Neuronal stem cell (in vitro differentiated cells): ENCODE measurements around the gene TNNI3.

Experiments
- DNase-seq: peaks from one replicate; pipeline ENCODE4 v3.0.0-alpha.2; 2013; ENCODE audit warnings: low spot score
- H2AFZ ChIP-seq: one replicate; pipeline ENCODE4 v1.6.1; 2013; ENCODE audit warnings: mild to moderate bottlenecking, low read length, inconsistent platforms
- H2AK5ac ChIP-seq: 2 replicates; pipeline ENCODE4 v1.6.1; 2013; ENCODE audit warnings: low read depth, mild to moderate bottlenecking, inconsistent platforms, low read length, moderate library complexity, mixed read lengths
- H2BK120ac ChIP-seq: 2 replicates; pipeline ENCODE4 v1.6.1; 2013; ENCODE audit warnings: low read depth, mild to moderate bottlenecking, inconsistent platforms, low read length, moderate library complexity, mixed read lengths
- H2BK12ac ChIP-seq: one replicate; pipeline ENCODE4 v1.6.1; 2013; ENCODE audit warnings: low read length, inconsistent platforms
- H2BK15ac ChIP-seq: 2 replicates; pipeline ENCODE4 v1.6.1; 2013; ENCODE audit warnings: mild to moderate bottlenecking, low read length, inconsistent platforms, mixed read lengths
- H2BK5ac ChIP-seq: one replicate; pipeline ENCODE4 v1.6.1; 2013; ENCODE audit warnings: inconsistent platforms, mild to moderate bottlenecking, low read length, moderate library complexity
- H3K14ac ChIP-seq: one replicate; pipeline ENCODE4 v1.6.1; 2013; ENCODE audit warnings: low read length, inconsistent platforms
- H3K18ac ChIP-seq: 2 replicates; pipeline ENCODE4 v1.6.1; 2013; ENCODE audit warnings: low read length, inconsistent platforms
- H3K23ac ChIP-seq: 2 replicates; pipeline ENCODE4 v1.6.1; 2013; ENCODE audit warnings: low read depth, mild to moderate bottlenecking, mixed read lengths, low read length, inconsistent platforms; ENCODE audit not compliant: poor library complexity
- H3K27ac ChIP-seq: replicated peaks from 3 replicates; pipeline ENCODE4 v1.5.1; 2013; ENCODE audit warnings: low read length, inconsistent platforms
- H3K27me3 ChIP-seq, 3 experiments: 2 replicates each; pipeline ENCODE4 v1.6.1; 2013; ENCODE audit warnings: low read length in 3 of 3, mild to moderate bottlenecking in 2 of 3, inconsistent platforms in 1 of 3, low read depth in 1 of 3, mixed read lengths in 1 of 3, moderate library complexity in 1 of 3; ENCODE audit not compliant: control insufficient read depth in 3 of 3, insufficient read depth in 3 of 3
- H3K36me3 ChIP-seq, 2 donors: replicated peaks in 1 of 2; 2 replicates each; pipeline ENCODE4 v1.6.1; 2013; ENCODE audit warnings: low read length in 2 of 2; ENCODE audit not compliant: control insufficient read depth in 2 of 2, insufficient read depth in 2 of 2
- H3K4ac ChIP-seq: 2 replicates; pipeline ENCODE4 v1.6.1; 2013; ENCODE audit warnings: inconsistent platforms, mild to moderate bottlenecking, low read length, moderate library complexity
- H3K4me1 ChIP-seq, 2 donors: 1 replicate in 1 of 2; 2 replicates in 1 of 2; pipeline ENCODE4 v1.6.1; 2013; ENCODE audit warnings: low read length in 2 of 2, low read depth in 1 of 2; ENCODE audit not compliant: control insufficient read depth in 2 of 2, insufficient read depth in 1 of 2
- H3K4me2 ChIP-seq: one replicate; pipeline ENCODE4 v1.6.1; 2013; ENCODE audit warnings: mild to moderate bottlenecking, low read length, inconsistent platforms; ENCODE audit not compliant: insufficient read depth, poor library complexity, severe bottlenecking
- H3K4me3 ChIP-seq, 2 donors: 2 replicates each; pipeline ENCODE4 v1.5.1; 2013; ENCODE audit warnings: low read length in 2 of 2, mild to moderate bottlenecking in 2 of 2, inconsistent platforms in 1 of 2, moderate library complexity in 1 of 2
- H3K79me1 ChIP-seq: one replicate; pipeline ENCODE4 v1.6.1; 2013; ENCODE audit warnings: low read depth, mild to moderate bottlenecking, inconsistent platforms, low read length, moderate library complexity
- H3K9ac ChIP-seq: one replicate; pipeline ENCODE4 v1.6.1; 2013; ENCODE audit warnings: mild to moderate bottlenecking, low read depth, low read length, inconsistent platforms; ENCODE audit not compliant: poor library complexity
- H3K9me3 ChIP-seq, 2 donors: replicated peaks in 1 of 2; 2 replicates each; pipeline versions ENCODE3 to v1.6.1; 2013; ENCODE audit warnings: low read length in 2 of 2, mild to moderate bottlenecking in 2 of 2, inconsistent platforms in 1 of 2, low read depth in 1 of 2, mixed read lengths in 1 of 2, moderate library complexity in 1 of 2; ENCODE audit not compliant: control insufficient read depth in 2 of 2, insufficient read depth in 1 of 2
- H4K8ac ChIP-seq: one replicate; pipeline ENCODE4 v1.6.1; 2013; ENCODE audit warnings: low read depth, mild to moderate bottlenecking, inconsistent platforms, low read length, moderate library complexity
- H4K91ac ChIP-seq: one replicate; pipeline ENCODE4 v1.6.1; 2013; ENCODE audit warnings: low read length, low read depth, mild to moderate bottlenecking, inconsistent platforms; ENCODE audit not compliant: poor library complexity
- WGBS, 2 donors: extraction: QIAGEN DNeasy Blood & Tissue Kit; methylation state at CpG; one replicate each; pipeline ENCODE4 v1.1.7; 2013; ENCODE audit warnings: missing lambda C conversion rate in 2 of 2, mixed read lengths in 1 of 2; ENCODE audit not compliant: insufficient read length in 2 of 2, insufficient replicate concordance in 1 of 2; ENCODE audit errors: extremely low coverage in 2 of 2; 5-methylcytosine and 5-hydroxymethylcytosine counted together

Gene TNNI3

GRCh38 chr19:55147545-55148251, 9.8 kb downstream of the TNNI3 start:
- Histone ChIP-seq H3K79me1 (no peaks in the 10 kb centered on the region), H3K27ac (no peak overlapping the region), H3K14ac (no peak overlapping the region), H3K23ac (no peak overlapping the region), H3K18ac (no peak overlapping the region), H2BK15ac (no peak overlapping the region), H3K9me3 (peaks cover 0 to 2% of the 10 kb centered on the region in 2 donors), H3K36me3 (no peaks in the 10 kb centered on the region), H4K8ac (no peak overlapping the region), H2AFZ (no peak overlapping the region), H2BK12ac (no peak overlapping the region), H2BK120ac (no peak overlapping the region), H2AK5ac (no peak overlapping the region), H3K4me1 (peaks cover 8 to 26% of the 10 kb centered on the region in 2 donors), H4K91ac (no peak overlapping the region), H3K4ac (no peak overlapping the region), H2BK5ac (no peak overlapping the region), H3K27me3 (peaks cover 0 to 55% (median 2%) of the 10 kb centered on the region in 3 experiments), H3K4me2 (no peak overlapping the region), H3K9ac (peak overlapping the region; percentile 3), H3K4me3 (no peak overlapping the region)
- WGBS, 2 donors = no CpG with 5 or more reads among the region's 9 CpGs
- DNase-seq = no peak

GRCh38 chr19:55146705-55147273, 10.7 kb downstream of the TNNI3 start:
- H3K4me2 ChIP-seq = peak overlapping the region; percentile 78
- no peak overlapping the region for H4K91ac ChIP-seq
- H2AFZ ChIP-seq = peak overlapping the region; percentile 85
- peak overlapping the region; percentile 22 for H2BK5ac ChIP-seq
- WGBS, 2 donors = no CpG with 5 or more reads among the region's 27 CpGs
- H3K4me1 ChIP-seq = peaks cover 8 to 26% of the 10 kb centered on the region in 2 donors
- H2BK12ac ChIP-seq = no peak overlapping the region
- peak overlapping the region; percentile 80 for H3K23ac ChIP-seq
- H2AK5ac ChIP-seq = peak overlapping the region; percentile 74
- H3K36me3 ChIP-seq = no peaks in the 10 kb centered on the region
- peaks cover 0 to 55% (median 2%) of the 10 kb centered on the region in 3 experiments for H3K27me3 ChIP-seq
- peak overlapping the region; percentile 86 for H2BK15ac ChIP-seq
- peak overlapping the region; percentile 47 for H2BK120ac ChIP-seq
- H3K9ac ChIP-seq = peak overlapping the region; percentile 79
- H3K18ac ChIP-seq = peak overlapping the region; percentile 100
- H3K4me3 ChIP-seq = peak overlapping the region in 1 of 2 donors; percentile 70
- H3K14ac ChIP-seq = no peak overlapping the region
- peak overlapping the region; percentile 72 for H3K4ac ChIP-seq
- DNase-seq = no peak
- H3K79me1 ChIP-seq = no peaks in the 10 kb centered on the region
- no peaks in the 10 kb centered on the region for H3K9me3 ChIP-seq
- peak overlapping the region; percentile 81 for H3K27ac ChIP-seq
- H4K8ac ChIP-seq = peak overlapping the region; percentile 1

GRCh38 chr19:55146078-55146704, 11.3 kb downstream of the TNNI3 start:
- Histone ChIP-seq H2BK12ac (no peak overlapping the region), H2AFZ (peak overlapping the region; percentile 85), H2AK5ac (peak overlapping the region; percentile 74), H3K4me2 (peak overlapping the region; percentile 78), H3K9me3 (no peaks in the 10 kb centered on the region), H3K36me3 (no peaks in the 10 kb centered on the region), H3K9ac (no peak overlapping the region), H3K4me1 (peaks cover 8 to 26% of the 10 kb centered on the region in 2 donors), H3K23ac (peak overlapping the region; percentile 80), H3K79me1 (no peaks in the 10 kb centered on the region), H3K14ac (no peak overlapping the region), H4K8ac (no peak overlapping the region), H3K27me3 (peaks cover 0 to 55% (median 2%) of the 10 kb centered on the region in 3 experiments), H2BK120ac (no peak overlapping the region), H3K4me3 (peak overlapping the region in 1 of 2 donors; percentile 70), H2BK15ac (peak overlapping the region; percentile 86), H3K27ac (peak overlapping the region; percentile 81), H2BK5ac (peak overlapping the region; percentile 22), H3K4ac (no peak overlapping the region), H3K18ac (peak overlapping the region; percentile 100), H4K91ac (no peak overlapping the region)
- DNase-seq = no peak
- no CpG with 5 or more reads among the region's 41 CpGs for WGBS, 2 donors

- H2BK12ac ChIP-seq = no peak overlapping the region
- no peak overlapping the region for H4K8ac ChIP-seq
- no peak overlapping the region for H3K18ac ChIP-seq
- peaks cover 0 to 52% (median 2%) of the 10 kb centered on the region in 3 experiments for H3K27me3 ChIP-seq
- no peak overlapping the region for H3K4me2 ChIP-seq
- H3K14ac ChIP-seq = no peak overlapping the region
- WGBS, 2 donors = no CpG with 5 or more reads among the region's 3 CpGs
- H2BK15ac ChIP-seq = peak overlapping the region; percentile 72
- H2BK120ac ChIP-seq = no peak overlapping the region
- peak overlapping the region; percentile 35 for H2BK5ac ChIP-seq
- no peak for DNase-seq
- H3K4me3 ChIP-seq = no peak overlapping the region
- H4K91ac ChIP-seq = no peak overlapping the region
- no peak overlapping the region for H3K23ac ChIP-seq
- H3K4me1 ChIP-seq = peaks cover 11 to 30% of the 10 kb centered on the region in 2 donors
- no peaks in the 10 kb centered on the region for H3K79me1 ChIP-seq
- H3K9me3 ChIP-seq = no peaks in the 10 kb centered on the region
- no peak overlapping the region for H2AFZ ChIP-seq
- H2AK5ac ChIP-seq = peak overlapping the region; percentile 61
- H3K27ac ChIP-seq = no peak overlapping the region
- no peaks in the 10 kb centered on the region for H3K36me3 ChIP-seq
- no peak overlapping the region for H3K4ac ChIP-seq
- H3K9ac ChIP-seq = no peak overlapping the region
Measured at GRCh38 chr19:55145232-55145631, 12.3 kb downstream of the TNNI3 start.
